ENCODE results near the gene ZNF768.

ZNF768 gene

GRCh38 chr16:30561089-30561816 is 34.9 kb upstream of the ZNF768 start:
- H3K4me2 ChIP-seq, result peak overlapping the region; percentile 48
- H3K36me3 ChIP-seq (ENCODE audit: insufficient read depth), result no peaks in the 10 kb centered on the region
- peak overlapping the region; percentile 74 for H2AFZ ChIP-seq (ENCODE audit: low read depth)
- no peaks in the 10 kb centered on the region for H3K27me3 ChIP-seq (ENCODE audit: insufficient read depth, low read depth)
- H4K20me1 ChIP-seq (ENCODE audit: insufficient read depth), result no peaks in the 10 kb centered on the region
- H3K4me1 ChIP-seq (ENCODE audit: low read depth, poor library complexity, severe bottlenecking), result peaks cover 22% of the 10 kb centered on the region
- peaks cover 12% of the 10 kb centered on the region for H3K79me2 ChIP-seq (ENCODE audit: insufficient read depth, low read depth)
- H3K27ac ChIP-seq, result peak overlapping the region; percentile 37; the same call in 1 of the 2 replicates
- TF ChIP-seq, protein P1, sequence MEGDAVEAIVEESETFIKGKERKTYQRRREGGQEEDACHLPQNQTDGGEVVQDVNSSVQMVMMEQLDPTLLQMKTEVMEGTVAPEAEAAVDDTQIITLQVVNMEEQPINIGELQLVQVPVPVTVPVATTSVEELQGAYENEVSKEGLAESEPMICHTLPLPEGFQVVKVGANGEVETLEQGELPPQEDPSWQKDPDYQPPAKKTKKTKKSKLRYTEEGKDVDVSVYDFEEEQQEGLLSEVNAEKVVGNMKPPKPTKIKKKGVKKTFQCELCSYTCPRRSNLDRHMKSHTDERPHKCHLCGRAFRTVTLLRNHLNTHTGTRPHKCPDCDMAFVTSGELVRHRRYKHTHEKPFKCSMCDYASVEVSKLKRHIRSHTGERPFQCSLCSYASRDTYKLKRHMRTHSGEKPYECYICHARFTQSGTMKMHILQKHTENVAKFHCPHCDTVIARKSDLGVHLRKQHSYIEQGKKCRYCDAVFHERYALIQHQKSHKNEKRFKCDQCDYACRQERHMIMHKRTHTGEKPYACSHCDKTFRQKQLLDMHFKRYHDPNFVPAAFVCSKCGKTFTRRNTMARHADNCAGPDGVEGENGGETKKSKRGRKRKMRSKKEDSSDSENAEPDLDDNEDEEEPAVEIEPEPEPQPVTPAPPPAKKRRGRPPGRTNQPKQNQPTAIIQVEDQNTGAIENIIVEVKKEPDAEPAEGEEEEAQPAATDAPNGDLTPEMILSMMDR (conservative IDR thresholded peaks at IDR 0.05; ENCODE audit: low read depth, low read length), result no peak
- peak overlapping the region; percentile 56; the same call in 1 of the 2 replicates for H3K9ac ChIP-seq
- H3K4me3 ChIP-seq (IDR thresholded peaks at IDR 0.05; ENCODE audit: insufficient read depth, low read depth, low read length), result no peak overlapping the region

DNA sequence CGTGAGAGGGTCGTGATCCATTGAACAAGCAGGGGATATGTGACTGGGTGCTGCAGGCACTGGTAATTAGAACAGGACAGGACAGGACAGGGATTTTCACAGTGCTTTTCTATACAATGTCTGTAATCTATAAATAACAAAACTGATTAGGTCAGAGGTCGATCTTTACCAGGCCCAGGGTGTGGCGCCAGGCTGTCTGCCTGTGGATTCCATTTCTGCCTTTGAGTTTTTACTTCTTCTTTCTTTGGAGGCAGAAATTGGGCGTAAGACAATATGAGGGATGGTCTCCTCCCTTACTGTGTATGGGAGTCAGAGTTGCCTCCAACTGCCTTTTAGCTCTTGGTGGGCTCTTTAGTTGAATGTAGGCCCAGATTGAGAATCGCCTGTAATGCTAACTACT is 33.3 kb upstream of the ZNF768 start:
- Histone ChIP-seq H3K36me3 (ENCODE audit: insufficient read depth) (no peaks in the 10 kb centered on the region), H3K4me3 (IDR thresholded peaks at IDR 0.05; ENCODE audit: insufficient read depth, low read depth, low read length) (no peak overlapping the region), H3K79me2 (ENCODE audit: insufficient read depth, low read depth) (peaks cover 18% of the 10 kb centered on the region), H2AFZ (ENCODE audit: low read depth) (no peak overlapping the region), H3K9ac (no peak overlapping the region), H4K20me1 (ENCODE audit: insufficient read depth) (no peaks in the 10 kb centered on the region), H3K27ac (no peak overlapping the region), H3K4me1 (ENCODE audit: low read depth, poor library complexity, severe bottlenecking) (peaks cover 17% of the 10 kb centered on the region), H3K27me3 (ENCODE audit: insufficient read depth, low read depth) (no peaks in the 10 kb centered on the region), H3K4me2 (no peak overlapping the region)
- TF ChIP-seq, protein P1 (conservative IDR thresholded peaks at IDR 0.05; ENCODE audit: low read depth, low read length), result no peak

DNA sequence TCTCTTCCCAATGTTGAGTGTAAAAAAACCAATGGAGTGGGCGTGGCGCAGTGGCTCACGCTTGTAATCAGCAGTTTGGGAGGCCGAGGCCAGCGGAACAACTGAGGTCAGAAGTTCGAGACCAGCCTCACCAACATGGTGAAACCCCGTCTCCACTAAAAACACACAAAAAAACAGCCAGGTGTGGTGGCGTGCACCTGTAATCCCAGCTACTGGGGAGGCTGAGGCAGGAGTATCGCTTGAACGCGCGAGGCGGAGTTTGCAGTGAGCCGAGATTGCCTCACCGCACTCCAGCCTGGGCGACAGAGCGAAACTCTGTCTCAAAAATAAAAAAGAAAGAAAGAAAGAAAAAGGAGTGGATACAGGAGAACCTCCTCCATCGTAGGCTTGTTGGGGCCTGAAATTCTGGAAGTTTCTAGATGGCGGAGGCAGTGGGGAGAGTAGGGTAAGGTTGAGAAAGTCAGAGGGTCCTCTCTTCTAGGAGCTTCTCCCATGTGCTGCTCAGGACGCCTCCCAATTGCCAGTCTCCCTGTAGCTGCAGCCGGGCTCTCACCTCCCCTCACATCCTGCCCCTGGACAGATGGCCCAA is 32.5 kb upstream of the ZNF768 start:
- peaks cover 17% of the 10 kb centered on the region for H3K4me1 ChIP-seq (ENCODE audit: low read depth, poor library complexity, severe bottlenecking)
- no peak overlapping the region for H3K4me3 ChIP-seq (IDR thresholded peaks at IDR 0.05; ENCODE audit: insufficient read depth, low read depth, low read length)
- H3K27me3 ChIP-seq (ENCODE audit: insufficient read depth, low read depth), result no peaks in the 10 kb centered on the region
- peak overlapping the region; percentile 93 for H3K27ac ChIP-seq
- TF ChIP-seq, protein P1 (conservative IDR thresholded peaks at IDR 0.05; ENCODE audit: low read depth, low read length), result no peak
- H2AFZ ChIP-seq (ENCODE audit: low read depth), result peak overlapping the region; percentile 88
- no peaks in the 10 kb centered on the region for H4K20me1 ChIP-seq (ENCODE audit: insufficient read depth)
- H3K4me2 ChIP-seq, result peak overlapping the region; percentile 37
- peaks cover 18% of the 10 kb centered on the region for H3K79me2 ChIP-seq (ENCODE audit: insufficient read depth, low read depth)
- H3K9ac ChIP-seq, result peak overlapping the region; percentile 97; the same call in 1 of the 2 replicates
- H3K36me3 ChIP-seq (ENCODE audit: insufficient read depth), result no peaks in the 10 kb centered on the region

GRCh38 chr16:30557957-30558788 is 31.8 kb upstream of the ZNF768 start, which contains the start of gene ZNF764:
Gene ZNF764, minus strand, starts transcription at chr16:30558374. Its CDS starts 192 bp downstream, at chr16:30558182.
- Histone ChIP-seq H3K36me3 (ENCODE audit: insufficient read depth) (no peaks in the 10 kb centered on the region), H3K9ac (peak within 1 kb of the TSS; percentile 97), H4K20me1 (ENCODE audit: insufficient read depth) (no peaks in the 10 kb centered on the region), H3K4me3 (IDR thresholded peaks at IDR 0.05; ENCODE audit: insufficient read depth, low read depth, low read length) (no peak within 1 kb of the TSS), H3K4me1 (ENCODE audit: low read depth, poor library complexity, severe bottlenecking) (peaks cover 17% of the 10 kb centered on the region), H3K79me2 (ENCODE audit: insufficient read depth, low read depth) (peaks cover 18% of the 10 kb centered on the region), H3K4me2 (peak within 1 kb of the TSS; percentile 52), H2AFZ (ENCODE audit: low read depth) (peak within 1 kb of the TSS; percentile 88), H3K27me3 (ENCODE audit: insufficient read depth, low read depth) (no peaks in the 10 kb centered on the region), H3K27ac (peak within 1 kb of the TSS; percentile 93)
- TF ChIP-seq, protein P1 (conservative IDR thresholded peaks at IDR 0.05; ENCODE audit: low read depth, low read length), result no peak

Measured in KMS-11 (cell line).